Measurements from ENCODE around the gene FBXO24. TPM values are rescaled to one million over a fixed set of nuclear protein-coding genes. Genes with fewer than 3 reads are reported as not detected.

FBXO24 gene
- total and polyA plus RNA-seq, 7 donors: 0.27 to 2.8 (median 0.83) TPM; not detected in 1

- no peak for TF ChIP-seq POLR2A (IDR thresholded peaks at IDR 0.05)
- TF ChIP-seq EP300 (IDR thresholded peaks at IDR 0.05): no peak
- no peak for TF ChIP-seq CTCF (IDR thresholded peaks at IDR 0.05)
- no peak for TF ChIP-seq POLR2AphosphoS5 (IDR thresholded peaks at IDR 0.05)
- Histone ChIP-seq H3K4me3 (no peak overlapping the region), H3K4me1 (peaks cover 0 to 3% (median under 1%) of the 10 kb centered on the region in 4 donors), H3K9me3 (no peaks in the 10 kb centered on the region), H3K36me3 (peaks cover 50 to 88% (median 73%) of the 10 kb centered on the region in 4 donors), H3K27ac (no peak overlapping the region), H3K27me3 (peaks cover 0 to 27% (median 0%) of the 10 kb centered on the region in 3 donors)
- 92 to 95% methylated on average over 14 of the region's 14 CpGs for WGBS, 2 donors
- intact Hi-C loops (cut with DNase I): no loop called here
- peak; percentile 57 for DNase-seq
Observed at GRCh38 chr7:100577507-100577906, 8.6 kb upstream of the FBXO24 start.

- Histone ChIP-seq H3K4me3 (no peak overlapping the region), H3K27me3 (peaks cover 0 to 18% (median 0%) of the 10 kb centered on the region in 3 donors), H3K9me3 (no peaks in the 10 kb centered on the region), H3K27ac (no peak overlapping the region), H3K36me3 (peaks cover 51 to 93% (median 73%) of the 10 kb centered on the region in 4 donors), H3K4me1 (peaks cover 0 to 13% (median 9%) of the 10 kb centered on the region in 4 donors)
- DNase-seq: peak; percentile 58
- TF ChIP-seq POLR2A (IDR thresholded peaks at IDR 0.05): no peak
- TF ChIP-seq EP300 (IDR thresholded peaks at IDR 0.05): no peak
- no peak for TF ChIP-seq CTCF (IDR thresholded peaks at IDR 0.05)
- TF ChIP-seq POLR2AphosphoS5 (IDR thresholded peaks at IDR 0.05): no peak
- 92 to 94% methylated on average over 28 of the region's 28 CpGs for WGBS, 2 donors
- intact Hi-C loops (cut with DNase I): no loop called here
Observed at GRCh38 chr7:100578246-100579183, 7.6 kb upstream of the FBXO24 start.

GRCh38 chr7:100580466-100581283, 5.5 kb upstream of the FBXO24 start:
- H3K4me1 ChIP-seq: peaks cover 0 to 33% (median 28%) of the 10 kb centered on the region in 4 donors
- H3K4me3 ChIP-seq: no peak overlapping the region
- H3K36me3 ChIP-seq: peaks cover 50 to 74% (median 56%) of the 10 kb centered on the region in 4 donors
- H3K27me3 ChIP-seq: no peaks in the 10 kb centered on the region
- WGBS, 2 donors: 86 to 90% methylated on average over 11 of the region's 11 CpGs
- TF ChIP-seq CTCF (IDR thresholded peaks at IDR 0.05): no peak
- no peak for TF ChIP-seq POLR2A (IDR thresholded peaks at IDR 0.05)
- TF ChIP-seq POLR2AphosphoS5 (IDR thresholded peaks at IDR 0.05): no peak
- no peak for TF ChIP-seq EP300 (IDR thresholded peaks at IDR 0.05)
- no peak overlapping the region for H3K27ac ChIP-seq
- no peaks in the 10 kb centered on the region for H3K9me3 ChIP-seq
- DNase-seq: no peak
- intact Hi-C loops (cut with DNase I): loop anchor here (10.0 kb wide), 1 partner anchor 274 kb away; the partner anchor contains the start of gene SLC12A9

GRCh38 chr7:100582041-100582579, 4.0 kb upstream of the FBXO24 start:
- peak overlapping the region in 1 of 4 donors; percentile 89 for H3K27ac ChIP-seq
- H3K4me3 ChIP-seq: no peak overlapping the region
- TF ChIP-seq POLR2AphosphoS5 (IDR thresholded peaks at IDR 0.05) (no peak), POLR2A (IDR thresholded peaks at IDR 0.05) (no peak), EP300 (IDR thresholded peaks at IDR 0.05) (no peak), CTCF (IDR thresholded peaks at IDR 0.05) (no peak)
- H3K27me3 ChIP-seq: no peaks in the 10 kb centered on the region
- H3K9me3 ChIP-seq: no peaks in the 10 kb centered on the region
- DNase-seq: no peak
- intact Hi-C loops (cut with DNase I): loop anchor here (10.0 kb wide), 1 partner anchor 273 kb away; the partner anchor contains the start of gene SLC12A9
- 67 to 87% methylated on average over 20 of the region's 20 CpGs for WGBS, 2 donors
- peaks cover 0 to 38% (median 31%) of the 10 kb centered on the region in 4 donors for H3K4me1 ChIP-seq
- H3K36me3 ChIP-seq: peaks cover 39 to 59% (median 44%) of the 10 kb centered on the region in 4 donors
